Measurements from ENCODE around the gene VASH2.
"Not testable (repeated sequence)": the region's sequence is repeated elsewhere in the genome, so short reads cannot be mapped to it uniquely, and the experiment has no call there.

Gene VASH2

GRCh38 chr1:212981571-212982328 is 31.4 kb downstream of the VASH2 start:
- DNase-seq, result no peak

GRCh38 chr1:212982430-212983152 is 32.2 kb downstream of the VASH2 start:
- DNase-seq, result no peak

GRCh38 chr1:212983482-212983881 is 33.1 kb downstream of the VASH2 start:
- DNase-seq, result no peak

- no peak for DNase-seq
These were observed 34.4 kb downstream of the VASH2 start for GRCh38 chr1:212984522-212985291.

GRCh38 chr1:212986551-212986950 is 36.2 kb downstream of the VASH2 start:
- no peak for DNase-seq

GRCh38 chr1:212987702-212988322 is 37.5 kb downstream of the VASH2 start:
- no peak for DNase-seq

- DNase-seq, result no peak
These were observed 39.9 kb downstream of the VASH2 start for GRCh38 chr1:212990276-212990675.

GRCh38 chr1:212993960-212994359 is 43.6 kb downstream of the VASH2 start:
- DNase-seq, result not testable (repeated sequence)

- no peak for DNase-seq
These were observed 44.6 kb downstream of the VASH2 start for GRCh38 chr1:212994926-212995325.

GRCh38 chr1:213003256-213003655 is 52.9 kb downstream of the VASH2 start:
- no peak for DNase-seq

- no peak for DNase-seq
These were observed 58.2 kb downstream of the VASH2 start for GRCh38 chr1:213008564-213008963.

GRCh38 chr1:213014642-213015041 is 64.3 kb downstream of the VASH2 start:
- no peak for DNase-seq

- peak; percentile 92 for DNase-seq
These were observed 65.0 kb downstream of the VASH2 start, which contains the start of gene ANGEL2 for GRCh38 chr1:213015099-213016050. Gene ANGEL2, minus strand, starts transcription at chr1:213015867. Its CDS starts 196 bp downstream, at chr1:213015671.

- DNase-seq, result no peak
These were observed 67.3 kb downstream of the VASH2 start for GRCh38 chr1:213017447-213018273.

- no peak for DNase-seq
These were observed 69.1 kb downstream of the VASH2 start for GRCh38 chr1:213019450-213019849.

GRCh38 chr1:213020016-213020415 is 69.7 kb downstream of the VASH2 start:
- no peak for DNase-seq

GRCh38 chr1:213027024-213027423 is 76.7 kb downstream of the VASH2 start:
- not testable (repeated sequence) for DNase-seq

- DNase-seq, result no peak
These were observed 82.3 kb downstream of the VASH2 start for GRCh38 chr1:213032651-213033050.

- no peak for DNase-seq
These were observed 84.4 kb downstream of the VASH2 start for GRCh38 chr1:213034713-213035112.

- DNase-seq, result no peak
These were observed 85.2 kb downstream of the VASH2 start for GRCh38 chr1:213035573-213035972.
